ENCODE measurements around the gene OLAH. TPM values are rescaled to one million over a fixed set of nuclear protein-coding genes. Genes with fewer than 3 reads are reported as not detected.

The OLAH gene
- total RNA-seq, 3 donors from 2014 or later = 1.1 to 2.6 (median 1.6) TPM

GRCh38 chr10:15046626-15047025 is 2.9 kb downstream of the OLAH start:
- Histone ChIP-seq H3K27ac (no peak overlapping the region), H3K27me3 (no peaks in the 10 kb centered on the region), H3K9me3 (no peaks in the 10 kb centered on the region), H3K36me3 (no peaks in the 10 kb centered on the region), H3K4me1 (no peaks in the 10 kb centered on the region), H3K4me3 (no peak overlapping the region)
- DNase-seq (ENCODE audit: low spot score in 2 of 2) = no peak
- intact Hi-C loops (cut with DNase I; ENCODE audit: low total_unique reads) = no loop called here
- no peak for TF ChIP-seq POLR2AphosphoS5 (IDR thresholded peaks at IDR 0.05)
- no peak for TF ChIP-seq CTCF (IDR thresholded peaks at IDR 0.05)
- no peak for TF ChIP-seq POLR2A (IDR thresholded peaks at IDR 0.05)

DNA sequence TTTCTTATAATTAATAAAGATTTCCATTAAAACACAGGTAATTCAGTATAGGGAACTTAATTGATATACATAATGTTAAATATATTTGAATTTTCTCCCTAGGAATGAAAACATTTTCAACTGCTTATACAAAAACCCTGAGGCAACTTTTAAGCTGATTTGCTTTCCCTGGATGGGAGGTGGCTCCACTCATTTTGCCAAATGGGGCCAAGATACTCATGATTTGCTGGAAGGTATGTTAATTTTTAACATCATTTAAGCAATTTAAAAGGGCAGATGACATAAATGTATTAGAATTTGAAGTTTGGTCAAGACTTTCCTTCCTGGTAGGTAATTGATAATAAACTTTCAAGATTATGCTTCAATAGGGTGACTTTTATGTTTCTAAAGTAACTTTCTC is 5.8 kb downstream of the OLAH start:
- no peak for DNase-seq (ENCODE audit: low spot score in 2 of 2)
- Histone ChIP-seq H3K36me3 (no peaks in the 10 kb centered on the region), H3K27me3 (no peaks in the 10 kb centered on the region), H3K9me3 (no peaks in the 10 kb centered on the region), H3K4me1 (no peaks in the 10 kb centered on the region), H3K4me3 (no peak overlapping the region), H3K27ac (no peak overlapping the region)
- TF ChIP-seq CTCF (IDR thresholded peaks at IDR 0.05) = no peak
- no peak for TF ChIP-seq POLR2AphosphoS5 (IDR thresholded peaks at IDR 0.05)
- no peak for TF ChIP-seq POLR2A (IDR thresholded peaks at IDR 0.05)
- intact Hi-C loops (cut with DNase I; ENCODE audit: low total_unique reads) = no loop called here

DNA sequence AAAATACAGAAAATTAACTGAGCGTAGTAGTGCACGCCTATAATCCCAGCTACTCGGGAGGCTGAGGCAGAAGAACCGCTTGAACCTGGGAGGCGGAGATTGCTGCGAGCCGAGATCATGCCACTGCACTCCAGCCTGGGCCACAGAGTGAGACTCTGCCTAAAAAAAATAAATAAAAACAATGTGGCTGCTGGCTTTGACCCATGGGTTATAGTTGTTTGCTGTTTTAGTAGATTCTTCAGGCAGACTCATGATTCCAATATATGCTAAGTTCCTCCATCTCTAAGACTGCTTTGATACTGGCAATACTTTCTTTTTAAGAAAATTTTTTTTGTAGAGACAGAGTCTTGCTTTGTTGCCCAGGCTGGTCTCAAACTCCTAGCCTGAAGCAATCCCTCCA is 8.4 kb downstream of the OLAH start:
- Histone ChIP-seq H3K4me3 (no peak overlapping the region), H3K27ac (no peak overlapping the region), H3K27me3 (no peaks in the 10 kb centered on the region), H3K4me1 (no peaks in the 10 kb centered on the region), H3K9me3 (no peaks in the 10 kb centered on the region), H3K36me3 (no peaks in the 10 kb centered on the region)
- no peak for TF ChIP-seq CTCF (IDR thresholded peaks at IDR 0.05)
- TF ChIP-seq POLR2AphosphoS5 (IDR thresholded peaks at IDR 0.05) = no peak
- no peak for TF ChIP-seq POLR2A (IDR thresholded peaks at IDR 0.05)
- intact Hi-C loops (cut with DNase I; ENCODE audit: low total_unique reads) = no loop called here
- no peak for DNase-seq (ENCODE audit: low spot score in 2 of 2)

- H3K9me3 ChIP-seq = no peaks in the 10 kb centered on the region
- no peak for DNase-seq (ENCODE audit: low spot score in 2 of 2)
- TF ChIP-seq CTCF (IDR thresholded peaks at IDR 0.05) (no peak), POLR2AphosphoS5 (IDR thresholded peaks at IDR 0.05) (no peak), POLR2A (IDR thresholded peaks at IDR 0.05) (no peak)
- H3K4me3 ChIP-seq = no peak overlapping the region
- H3K27me3 ChIP-seq = no peaks in the 10 kb centered on the region
- H3K27ac ChIP-seq = no peak overlapping the region
- no peaks in the 10 kb centered on the region for H3K36me3 ChIP-seq
- intact Hi-C loops (cut with DNase I; ENCODE audit: low total_unique reads) = no loop called here
- no peaks in the 10 kb centered on the region for H3K4me1 ChIP-seq
Measured at GRCh38 chr10:15053061-15053460, 9.3 kb downstream of the OLAH start.

GRCh38 chr10:15058689-15059088 is 14.9 kb downstream of the OLAH start:
- no peak for DNase-seq (ENCODE audit: low spot score in 2 of 2)
- intact Hi-C loops (cut with DNase I; ENCODE audit: low total_unique reads) = no loop called here
- Histone ChIP-seq H3K9me3 (peaks cover 0 to 19% of the 10 kb centered on the region in 2 donors), H3K4me3 (no peak overlapping the region), H3K36me3 (no peaks in the 10 kb centered on the region), H3K27ac (no peak overlapping the region), H3K4me1 (no peaks in the 10 kb centered on the region), H3K27me3 (no peaks in the 10 kb centered on the region)
- TF ChIP-seq CTCF (IDR thresholded peaks at IDR 0.05) (no peak), POLR2A (IDR thresholded peaks at IDR 0.05) (no peak), POLR2AphosphoS5 (IDR thresholded peaks at IDR 0.05) (no peak)

All from breast epithelium (tissue), 4 donors.